Thyroid gland (tissue), 4 donors: ENCODE measurements around the gene DOCK10. TPM values are rescaled to one million over a fixed set of nuclear protein-coding genes. Genes with fewer than 3 reads are reported as not detected.

Experiments
- DNase-seq, 2 donors: peaks; one replicate each; pipeline ENCODE4 v3.0.0-alpha.2; 2019
- H3K27ac ChIP-seq, 3 donors: fragments of 200-600 bp; sonication (generic); 1 replicate in 2 of 3; 2 replicates in 1 of 3; pipeline ENCODE4 v1.5.1; 2016 to 2019; ENCODE audit warnings: mild to moderate bottlenecking in 1 of 3, moderate library complexity in 1 of 3
- H3K27me3 ChIP-seq: fragments of 200-600 bp; sonication (generic); one replicate; pipeline ENCODE4 v1.5.1; 2019
- H3K36me3 ChIP-seq, 2 donors: fragments of 200-600 bp; sonication (generic); one replicate each; pipeline ENCODE4 v1.5.1; 2016 to 2019
- H3K4me1 ChIP-seq, 2 donors: fragments of 200-600 bp; sonication (generic); one replicate each; pipeline ENCODE4 v1.5.1; 2017 to 2019
- H3K4me3 ChIP-seq, 3 donors: fragments of 200-600 bp; sonication (generic); replicated peaks in 1 of 3; 1 replicate in 2 of 3; 2 replicates in 1 of 3; pipeline ENCODE4 v1.5.1; 2016; ENCODE audit warnings: mild to moderate bottlenecking in 1 of 3
- H3K9me3 ChIP-seq: fragments of 200-600 bp; sonication (generic); one replicate; pipeline ENCODE4 v1.5.1; 2017
- CTCF ChIP-seq, 6 experiments: fragments of 200-600 bp in 3 of 6; fragments of 450-650 bp in 3 of 6; sonication (generic) in 3 of 6; IDR thresholded peaks; one replicate each; pipeline ENCODE4 v1.5.1; 2016 to 2019; ENCODE audit warnings: antibody characterized with exemption in 6 of 6, mild to moderate bottlenecking in 2 of 6, inconsistent platforms in 1 of 6, moderate library complexity in 1 of 6
- POLR2A ChIP-seq, 2 donors: fragments of 450-650 bp; IDR thresholded peaks; one replicate each; pipeline ENCODE4 v1.6.1; 2017; ENCODE audit warnings: antibody characterized with exemption in 2 of 2, mild to moderate bottlenecking in 2 of 2, moderate library complexity in 1 of 2
- WGBS, 2 donors: methylation state at CpG; one replicate each; pipeline ENCODE4 v1.1.5; 2017; 5-methylcytosine and 5-hydroxymethylcytosine counted together
- intact Hi-C: fragments of 100-400 bp; cut with DNase I; formaldehyde crosslinking; loops from one replicate; pipeline ENCODE4 v1.15.1; 2023
- total RNA-seq, 4 donors: library from RNA; depleted of rRNA; stranded (reverse); fragments of >200 nt; gene quantifications; one replicate each; pipeline ENCODE4 v1.2.3, GENCODE V29; 2016

DOCK10 gene
- total RNA-seq, 4 donors from 2014 or later: 4.6 to 8.9 (median 7.1) TPM

- Histone ChIP-seq H3K36me3 (no peaks in the 10 kb centered on the region), H3K27me3 (no peaks in the 10 kb centered on the region), H3K4me3 (no peak overlapping the region), H3K9me3 (no peaks in the 10 kb centered on the region), H3K4me1 (no peaks in the 10 kb centered on the region), H3K27ac (no peak overlapping the region)
- TF ChIP-seq CTCF (IDR thresholded peaks at IDR 0.05) (no peak), POLR2A (IDR thresholded peaks at IDR 0.05) (no peak)
- intact Hi-C loops: no loop called here
- WGBS, 2 donors: 74 to 86% methylated on average over 2 to 3 of the region's 3 CpGs
- DNase-seq: no peak
Observed at GRCh38 chr2:224757934-224758548, 284.2 kb downstream of the DOCK10 start.

- H3K27ac ChIP-seq: no peak overlapping the region
- WGBS, 2 donors: 47 to 75% methylated on average over 1 of the region's 1 CpG
Observed at GRCh38 chr2:224753743-224754540, 288.3 kb downstream of the DOCK10 start.

GRCh38 chr2:224751996-224752698 lies 290.1 kb downstream of the DOCK10 start:
- DNase-seq: no peak
- no peaks in the 10 kb centered on the region for H3K4me1 ChIP-seq
- no peaks in the 10 kb centered on the region for H3K27me3 ChIP-seq
- WGBS, 2 donors: 81 to 83% methylated on average over 5 of the region's 5 CpGs
- no peaks in the 10 kb centered on the region for H3K9me3 ChIP-seq
- H3K36me3 ChIP-seq: no peaks in the 10 kb centered on the region
- H3K27ac ChIP-seq: no peak overlapping the region
- no peak for TF ChIP-seq POLR2A (IDR thresholded peaks at IDR 0.05)
- intact Hi-C loops: no loop called here
- H3K4me3 ChIP-seq: no peak overlapping the region

More at GRCh38 chr2:224753743-224754540, 288.3 kb downstream of the DOCK10 start:
- no peak overlapping the region for H3K4me3 ChIP-seq
- H3K36me3 ChIP-seq: no peaks in the 10 kb centered on the region
- intact Hi-C loops: no loop called here
- no peak for DNase-seq
- no peaks in the 10 kb centered on the region for H3K9me3 ChIP-seq
- no peaks in the 10 kb centered on the region for H3K27me3 ChIP-seq
- H3K4me1 ChIP-seq: no peaks in the 10 kb centered on the region
- no peak for TF ChIP-seq POLR2A (IDR thresholded peaks at IDR 0.05)
- TF ChIP-seq CTCF (IDR thresholded peaks at IDR 0.05): no peak

GRCh38 chr2:224749136-224749535 lies 293.1 kb downstream of the DOCK10 start:
- Histone ChIP-seq H3K27ac (no peak overlapping the region), H3K4me3 (no peak overlapping the region), H3K9me3 (no peaks in the 10 kb centered on the region), H3K36me3 (no peaks in the 10 kb centered on the region), H3K4me1 (no peaks in the 10 kb centered on the region), H3K27me3 (no peaks in the 10 kb centered on the region)
- intact Hi-C loops: no loop called here
- 77 to 84% methylated on average over 1 of the region's 1 CpG for WGBS, 2 donors
- no peak for DNase-seq
- peak in 2 of 6 experiments; percentile 7 to 40 for TF ChIP-seq CTCF (IDR thresholded peaks at IDR 0.05)
- no peak for TF ChIP-seq POLR2A (IDR thresholded peaks at IDR 0.05)

GRCh38 chr2:224747765-224748164 lies 294.5 kb downstream of the DOCK10 start:
- Histone ChIP-seq H3K36me3 (no peaks in the 10 kb centered on the region), H3K9me3 (no peaks in the 10 kb centered on the region), H3K4me1 (no peaks in the 10 kb centered on the region), H3K27me3 (no peaks in the 10 kb centered on the region), H3K27ac (no peak overlapping the region), H3K4me3 (no peak overlapping the region)
- DNase-seq: no peak
- TF ChIP-seq CTCF (IDR thresholded peaks at IDR 0.05): no peak
- no peak for TF ChIP-seq POLR2A (IDR thresholded peaks at IDR 0.05)
- 83 to 86% methylated on average over 4 of the region's 4 CpGs for WGBS, 2 donors
- intact Hi-C loops: no loop called here
